G401 (cell line): Measurements from ENCODE around the gene INPP4B. TPM values are rescaled to one million over a fixed set of nuclear protein-coding genes. Genes with fewer than 3 reads are reported as not detected.

ENCODE experiments used
- DNase-seq: peaks from one replicate; pipeline ENCODE4 v3.0.0-alpha.2; 2015; ENCODE audit warnings: low spot score
- in situ Hi-C: cut with HindIII; loops from 2 replicates; pipeline ENCODE4 v1.10.0; 2016; ENCODE audit warnings: low sequenced_read_pairs, mixed read lengths
- total RNA-seq: library from RNA; depleted of rRNA; stranded (reverse); fragments of >200 nt; shearing (Covaris generic); gene quantifications from 2 replicates; pipeline ENCODE4 v1.2.3, GENCODE V29; 2014

INPP4B gene
- total RNA-seq, 1 experiment from 2014 or later = 70.7 TPM

- no peak for DNase-seq
- in situ Hi-C loops = no loop called here
Observed at GRCh38 chr4:142377342-142378091, 468.6 kb downstream of the INPP4B start.

GRCh38 chr4:142376204-142376603, 469.9 kb downstream of the INPP4B start:
- in situ Hi-C loops = no loop called here
- DNase-seq = no peak

GRCh38 chr4:142373610-142374009, 472.5 kb downstream of the INPP4B start:
- no peak for DNase-seq
- in situ Hi-C loops = no loop called here

GRCh38 chr4:142372530-142373260, 473.4 kb downstream of the INPP4B start:
- in situ Hi-C loops = no loop called here
- no peak for DNase-seq

- in situ Hi-C loops = no loop called here
- DNase-seq = no peak
Observed at GRCh38 chr4:142369141-142369540, 477.0 kb downstream of the INPP4B start.

GRCh38 chr4:142367418-142368180, 478.5 kb downstream of the INPP4B start:
- in situ Hi-C loops = no loop called here

GRCh38 chr4:142366769-142367181, 479.3 kb downstream of the INPP4B start:
- peak; percentile 19 for DNase-seq
- in situ Hi-C loops = no loop called here

More at GRCh38 chr4:142367418-142368180, 478.5 kb downstream of the INPP4B start:
- no peak for DNase-seq

- in situ Hi-C loops = no loop called here
- no peak for DNase-seq
Observed at GRCh38 chr4:142365391-142365790, 480.7 kb downstream of the INPP4B start.

GRCh38 chr4:142363686-142364085, 482.4 kb downstream of the INPP4B start:
- no peak for DNase-seq
- in situ Hi-C loops = no loop called here

- no peak for DNase-seq
- in situ Hi-C loops = no loop called here
Observed at GRCh38 chr4:142361981-142362380, 484.1 kb downstream of the INPP4B start.

GRCh38 chr4:142360657-142361056, 485.4 kb downstream of the INPP4B start:
- no peak for DNase-seq
- in situ Hi-C loops = no loop called here

GRCh38 chr4:142358656-142359055, 487.4 kb downstream of the INPP4B start:
- in situ Hi-C loops = no loop called here
- no peak for DNase-seq

- in situ Hi-C loops = no loop called here
Observed at GRCh38 chr4:142356801-142357200, 489.3 kb downstream of the INPP4B start.

GRCh38 chr4:142356118-142356759, 489.9 kb downstream of the INPP4B start:
- in situ Hi-C loops = no loop called here
- no peak for DNase-seq

More at GRCh38 chr4:142356801-142357200, 489.3 kb downstream of the INPP4B start:
- DNase-seq = no peak

GRCh38 chr4:142355421-142355930, 490.6 kb downstream of the INPP4B start:
- no peak for DNase-seq
- in situ Hi-C loops = no loop called here

- in situ Hi-C loops = no loop called here
- no peak for DNase-seq
Observed at GRCh38 chr4:142354794-142355420, 491.2 kb downstream of the INPP4B start.

GRCh38 chr4:142354041-142354440, 492.1 kb downstream of the INPP4B start:
- in situ Hi-C loops = no loop called here
- DNase-seq = no peak

- in situ Hi-C loops = no loop called here
Observed at GRCh38 chr4:142353149-142353738, 492.9 kb downstream of the INPP4B start.

More at GRCh38 chr4:142353149-142353738, 492.9 kb downstream of the INPP4B start:
- DNase-seq = peak; percentile 55
